C4-2B (cell line): Measurements from ENCODE around the gene COL9A1.
A peak's percentile ranks its signal among the peaks of the same experiment; 100 is the strongest.

Source experiments
- ZFX ChIP-seq: fragments of 450-650 bp; IDR thresholded peaks from 2 replicates; pipeline ENCODE4 v1.6.1; 2017
- TF ChIP-seq, protein P1 (sequence below): fragments of 450-650 bp; conservative IDR thresholded peaks from 2 replicates; pipeline ENCODE4 v1.5.1; 2017; ENCODE audit warnings: mild to moderate bottlenecking

GRCh38 chr6:70289299-70289698, 13.6 kb downstream of the COL9A1 start:
- TF ChIP-seq, protein P1, sequence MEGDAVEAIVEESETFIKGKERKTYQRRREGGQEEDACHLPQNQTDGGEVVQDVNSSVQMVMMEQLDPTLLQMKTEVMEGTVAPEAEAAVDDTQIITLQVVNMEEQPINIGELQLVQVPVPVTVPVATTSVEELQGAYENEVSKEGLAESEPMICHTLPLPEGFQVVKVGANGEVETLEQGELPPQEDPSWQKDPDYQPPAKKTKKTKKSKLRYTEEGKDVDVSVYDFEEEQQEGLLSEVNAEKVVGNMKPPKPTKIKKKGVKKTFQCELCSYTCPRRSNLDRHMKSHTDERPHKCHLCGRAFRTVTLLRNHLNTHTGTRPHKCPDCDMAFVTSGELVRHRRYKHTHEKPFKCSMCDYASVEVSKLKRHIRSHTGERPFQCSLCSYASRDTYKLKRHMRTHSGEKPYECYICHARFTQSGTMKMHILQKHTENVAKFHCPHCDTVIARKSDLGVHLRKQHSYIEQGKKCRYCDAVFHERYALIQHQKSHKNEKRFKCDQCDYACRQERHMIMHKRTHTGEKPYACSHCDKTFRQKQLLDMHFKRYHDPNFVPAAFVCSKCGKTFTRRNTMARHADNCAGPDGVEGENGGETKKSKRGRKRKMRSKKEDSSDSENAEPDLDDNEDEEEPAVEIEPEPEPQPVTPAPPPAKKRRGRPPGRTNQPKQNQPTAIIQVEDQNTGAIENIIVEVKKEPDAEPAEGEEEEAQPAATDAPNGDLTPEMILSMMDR: peak; percentile 30
- no peak for TF ChIP-seq ZFX
